ENCODE results near the gene CTIF. TPM values are rescaled to one million over a fixed set of nuclear protein-coding genes. Genes with fewer than 3 reads are reported as not detected.

Gene CTIF
- total RNA-seq, 6 donors from 2014 or later: 32.1 to 62.4 (median 47.8) TPM

DNA sequence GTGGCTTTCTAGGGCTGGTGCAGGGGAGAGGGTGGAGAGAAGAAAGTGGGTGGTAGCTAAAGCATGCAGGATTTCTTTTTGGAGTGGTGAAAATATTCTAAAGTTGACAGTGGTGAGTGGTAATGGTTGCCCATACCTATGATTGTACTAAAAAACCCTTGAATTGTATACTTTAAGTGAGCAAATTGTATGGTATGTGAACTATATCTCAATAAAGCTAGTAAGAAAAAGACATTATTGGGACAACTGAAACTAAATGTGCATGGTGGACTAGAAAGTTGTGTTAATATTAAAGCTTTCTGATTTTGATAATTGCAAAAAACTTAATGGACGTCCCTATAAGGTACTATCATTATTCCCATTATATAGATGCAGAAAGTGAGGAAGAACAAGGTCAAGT, 361.6 kb downstream of the CTIF start:
- 86 to 94% methylated on average over 1 of the region's 1 CpG for WGBS, 2 donors
- Histone ChIP-seq H3K27ac (no peak overlapping the region), H3K4me3 (no peak overlapping the region)

GRCh38 chr18:48901145-48902022, 362.6 kb downstream of the CTIF start:
- 61 to 83% methylated on average over 3 of the region's 4 CpGs for WGBS, 2 donors
- H3K9me3 ChIP-seq: peaks cover 0 to 4% (median 2%) of the 10 kb centered on the region in 4 donors
- peak overlapping the region; percentile 65 to 82 (median 80) for H3K27ac ChIP-seq
- TF ChIP-seq POLR2AphosphoS5 (IDR thresholded peaks at IDR 0.05) (no peak), POLR2A (IDR thresholded peaks at IDR 0.05) (peak in 1 of 4 donors; percentile 27)
- TF ChIP-seq, protein P1, sequence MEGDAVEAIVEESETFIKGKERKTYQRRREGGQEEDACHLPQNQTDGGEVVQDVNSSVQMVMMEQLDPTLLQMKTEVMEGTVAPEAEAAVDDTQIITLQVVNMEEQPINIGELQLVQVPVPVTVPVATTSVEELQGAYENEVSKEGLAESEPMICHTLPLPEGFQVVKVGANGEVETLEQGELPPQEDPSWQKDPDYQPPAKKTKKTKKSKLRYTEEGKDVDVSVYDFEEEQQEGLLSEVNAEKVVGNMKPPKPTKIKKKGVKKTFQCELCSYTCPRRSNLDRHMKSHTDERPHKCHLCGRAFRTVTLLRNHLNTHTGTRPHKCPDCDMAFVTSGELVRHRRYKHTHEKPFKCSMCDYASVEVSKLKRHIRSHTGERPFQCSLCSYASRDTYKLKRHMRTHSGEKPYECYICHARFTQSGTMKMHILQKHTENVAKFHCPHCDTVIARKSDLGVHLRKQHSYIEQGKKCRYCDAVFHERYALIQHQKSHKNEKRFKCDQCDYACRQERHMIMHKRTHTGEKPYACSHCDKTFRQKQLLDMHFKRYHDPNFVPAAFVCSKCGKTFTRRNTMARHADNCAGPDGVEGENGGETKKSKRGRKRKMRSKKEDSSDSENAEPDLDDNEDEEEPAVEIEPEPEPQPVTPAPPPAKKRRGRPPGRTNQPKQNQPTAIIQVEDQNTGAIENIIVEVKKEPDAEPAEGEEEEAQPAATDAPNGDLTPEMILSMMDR (IDR thresholded peaks at IDR 0.05): no peak
- H3K36me3 ChIP-seq: no peaks in the 10 kb centered on the region
- no peak overlapping the region for H3K4me3 ChIP-seq
- no peak for DNase-seq
- no peaks in the 10 kb centered on the region for H3K27me3 ChIP-seq
- ATAC-seq (ENCODE audit: low FRiP score in 2 of 2): no peak
- H3K4me1 ChIP-seq: peaks cover 28 to 36% (median 30%) of the 10 kb centered on the region in 4 donors

More for the DNA sequence above, 361.6 kb downstream of the CTIF start:
- H3K9me3 ChIP-seq: peaks cover 0 to 4% (median 2%) of the 10 kb centered on the region in 4 donors
- no peak for TF ChIP-seq POLR2A (IDR thresholded peaks at IDR 0.05)
- no peak for TF ChIP-seq EP300 (IDR thresholded peaks at IDR 0.05)
- no peak for TF ChIP-seq POLR2AphosphoS5 (IDR thresholded peaks at IDR 0.05)
- TF ChIP-seq, protein P1 (IDR thresholded peaks at IDR 0.05): no peak
- ATAC-seq (ENCODE audit: low FRiP score in 2 of 2) (no peak), DNase-seq (no peak)
- H3K27me3 ChIP-seq: no peaks in the 10 kb centered on the region
- H3K36me3 ChIP-seq: no peaks in the 10 kb centered on the region
- peaks cover 29 to 37% (median 32%) of the 10 kb centered on the region in 4 donors for H3K4me1 ChIP-seq

DNA sequence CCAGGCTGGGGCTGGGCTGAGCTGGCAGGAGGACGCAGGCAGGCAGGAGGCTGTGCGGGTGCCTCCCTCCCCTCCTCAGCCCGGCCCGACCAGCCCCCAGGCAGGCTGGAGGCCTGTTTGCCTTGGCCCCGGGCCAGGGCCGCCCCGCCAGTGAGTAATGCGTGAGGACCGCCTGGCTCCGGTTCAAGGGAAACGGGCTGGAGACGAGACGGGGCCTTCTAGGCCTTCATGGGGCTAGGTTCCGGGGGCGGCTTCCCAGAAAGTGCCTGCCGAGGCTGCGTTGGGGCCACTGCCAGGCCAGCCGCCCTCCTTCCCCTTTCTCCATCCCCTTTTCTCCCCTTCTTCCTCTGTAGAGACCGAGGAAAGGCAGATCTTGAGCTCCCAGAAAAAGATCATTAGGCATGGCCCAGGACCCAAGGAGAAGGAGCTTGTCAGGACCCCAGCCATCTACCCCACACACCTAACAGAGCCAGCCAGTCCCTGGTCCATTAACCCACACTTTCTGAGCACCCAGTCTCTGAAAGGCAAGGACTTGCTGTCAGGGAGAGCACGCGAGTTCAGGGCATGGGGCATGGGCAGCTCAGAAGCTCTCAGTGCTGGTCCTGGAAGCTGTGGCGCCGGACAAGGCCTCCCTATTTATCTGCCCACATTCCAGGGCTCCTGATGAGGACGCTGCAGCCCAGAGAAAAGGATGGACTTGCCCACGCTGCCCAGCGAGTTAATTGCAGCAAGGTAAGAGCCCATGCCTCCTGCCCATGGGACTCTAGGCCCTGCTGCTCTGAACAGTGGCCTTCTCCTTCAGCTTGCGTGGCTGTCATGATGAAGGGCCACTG, 363.4 kb downstream of the CTIF start:
- H3K4me1 ChIP-seq: peaks cover 22 to 28% (median 24%) of the 10 kb centered on the region in 4 donors
- DNase-seq: peak; percentile 87 to 96
- H3K27me3 ChIP-seq: no peaks in the 10 kb centered on the region
- TF ChIP-seq, protein P1 (IDR thresholded peaks at IDR 0.05): no peak
- peak in 2 of 4 donors; percentile 9 to 62 for TF ChIP-seq EP300 (IDR thresholded peaks at IDR 0.05)
- TF ChIP-seq POLR2A (IDR thresholded peaks at IDR 0.05): no peak
- TF ChIP-seq POLR2AphosphoS5 (IDR thresholded peaks at IDR 0.05): peak; percentile 47 to 75
- no peaks in the 10 kb centered on the region for H3K36me3 ChIP-seq
- H3K4me3 ChIP-seq: no peak overlapping the region
- ATAC-seq (ENCODE audit: low FRiP score in 2 of 2): peak; percentile 89 to 90
- H3K9me3 ChIP-seq: peaks cover 0 to 4% (median 2%) of the 10 kb centered on the region in 4 donors
- peak overlapping the region; percentile 65 to 82 (median 80) for H3K27ac ChIP-seq
- WGBS, 2 donors: 20 to 36% methylated on average over 1 to 25 of the region's 27 CpGs

DNA sequence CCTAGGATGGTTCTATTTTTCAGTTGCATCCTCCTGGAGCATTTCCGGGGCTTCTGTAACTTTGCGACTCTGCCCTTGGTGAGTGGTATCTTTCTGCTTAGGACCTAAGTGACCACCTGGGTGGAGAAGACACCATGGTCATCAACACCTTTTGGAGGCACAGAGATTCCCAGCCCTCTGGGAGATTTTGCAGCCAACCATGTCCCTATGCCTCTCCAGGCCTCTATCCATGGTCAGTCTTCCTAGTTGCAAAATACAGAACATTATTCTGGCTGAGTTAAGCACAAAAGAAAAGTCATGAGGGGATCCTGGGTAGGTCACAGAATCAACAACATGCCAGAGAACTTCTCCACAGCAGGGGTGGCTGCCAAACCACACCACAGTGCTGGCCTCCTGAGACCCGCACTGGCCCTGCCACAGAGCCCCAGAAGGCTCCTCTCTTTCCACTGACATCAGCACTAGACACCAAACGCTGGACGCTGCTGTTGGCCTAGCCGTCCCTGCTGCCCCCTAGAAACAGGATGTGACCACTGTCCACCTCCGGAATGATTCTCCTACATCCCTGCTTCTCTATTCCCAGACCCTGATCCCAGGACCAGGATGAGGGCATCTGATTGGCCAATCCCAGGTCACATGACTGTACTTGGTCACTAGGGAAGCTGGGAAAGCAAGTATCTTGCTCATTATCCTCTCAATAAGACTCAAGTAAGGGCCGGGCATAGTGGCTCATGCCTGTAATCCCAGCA, 364.2 kb downstream of the CTIF start:
- ATAC-seq (ENCODE audit: low FRiP score in 2 of 2) (peak; percentile 47 to 73), DNase-seq (peak in 1 of 2 donors; percentile 48)
- H3K4me1 ChIP-seq: peaks cover 17 to 21% (median 19%) of the 10 kb centered on the region in 4 donors
- H3K4me3 ChIP-seq: no peak overlapping the region
- H3K27ac ChIP-seq: peak overlapping the region; percentile 65 to 82 (median 80)
- no peaks in the 10 kb centered on the region for H3K27me3 ChIP-seq
- H3K9me3 ChIP-seq: peaks cover 0 to 4% (median 2%) of the 10 kb centered on the region in 4 donors
- 86 to 100% methylated on average over 1 to 8 of the region's 8 CpGs for WGBS, 2 donors
- no peaks in the 10 kb centered on the region for H3K36me3 ChIP-seq
- TF ChIP-seq POLR2AphosphoS5 (IDR thresholded peaks at IDR 0.05) (no peak), POLR2A (IDR thresholded peaks at IDR 0.05) (peak in 1 of 4 donors; percentile 11)
